Panc1 (cell line): Measurements from ENCODE around the gene NOXA1. TPM values are rescaled to one million over a fixed set of nuclear protein-coding genes. Genes with fewer than 3 reads are reported as not detected.
A peak's percentile ranks its signal among the peaks of the same experiment; 100 is the strongest.

Experiments used
- ATAC-seq: fragments of 200-7000 bp; cut with Tn5 transposase; 2 replicates; pipeline ENCODE4 v1.9.1; 2020; ENCODE audit warnings: mild to moderate bottlenecking, moderate library complexity
- BruUV-seq: library from RNA; stranded (reverse); fragments of 400-500 nt; replicated peaks from 2 replicates; lab custom pipeline; 2021; lab: Mats Ljungman, UMichigan
- CTCF ChIA-PET: fragments of 300-600 bp; sonication (Branson Sonifier 250); formaldehyde crosslinking; loops from one replicate; lab custom pipeline; 2022; ENCODE audit warnings: antibody characterized with exemption; lab: Charles Lee
- POLR2A ChIA-PET: fragments of 300-600 bp; sonication (Branson Sonifier 250); formaldehyde crosslinking; loops from one replicate; lab custom pipeline; 2022; ENCODE audit warnings: antibody characterized with exemption; lab: Charles Lee
- DNase-seq: peaks from one replicate; pipeline ENCODE4 v3.0.0-alpha.2; 2010; ENCODE audit warnings: low read depth, low spot score
- H3K27ac ChIP-seq: 2 replicates; pipeline ENCODE4 v1.5.1; 2011; ENCODE audit warnings: mild to moderate bottlenecking, low read length, inconsistent platforms
- H3K27me3 ChIP-seq: fragments of 200-500 bp; sonication (Bioruptor generic); 2 replicates; pipeline ENCODE4 v1.6.0; 2014; ENCODE audit warnings: low read length, inconsistent platforms; ENCODE audit not compliant: control insufficient read depth, insufficient read depth
- H3K36me3 ChIP-seq: fragments of 200-500 bp; sonication (Bioruptor generic); 2 replicates; pipeline ENCODE4 v1.5.1; 2014; ENCODE audit warnings: inconsistent platforms, mild to moderate bottlenecking, low read length, moderate library complexity; ENCODE audit not compliant: control insufficient read depth, insufficient read depth
- H3K4me1 ChIP-seq: 2 replicates; pipeline ENCODE4 v1.5.1; 2011; ENCODE audit warnings: inconsistent platforms, mild to moderate bottlenecking, low read length, moderate library complexity; ENCODE audit not compliant: control insufficient read depth, insufficient read depth
- H3K4me3 ChIP-seq, 2 experiments: 2 replicates each; pipeline ENCODE4 v1.5.1; 2011 to 2012; ENCODE audit warnings: low read depth in 2 of 2, low read length in 2 of 2, mild to moderate bottlenecking in 2 of 2, inconsistent platforms in 1 of 2, moderate library complexity in 1 of 2
- H3K9me3 ChIP-seq: fragments of 200-500 bp; sonication (Bioruptor generic); 2 replicates; pipeline ENCODE4 v1.5.1; 2014; ENCODE audit warnings: low read depth, mild to moderate bottlenecking, inconsistent platforms, low read length, moderate library complexity; ENCODE audit not compliant: control insufficient read depth, insufficient read depth
- CTCF ChIP-seq: fragments of 450-650 bp; IDR thresholded peaks from 2 replicates; pipeline ENCODE4 v1.5.1; 2017; ENCODE audit warnings: mild to moderate bottlenecking
- POLR2AphosphoS5 ChIP-seq: IDR thresholded peaks from 2 replicates; pipeline ENCODE4 v1.6.1; 2012; ENCODE audit warnings: mild to moderate bottlenecking, low read depth, low read length, moderate library complexity
- SIN3A ChIP-seq: IDR thresholded peaks from 2 replicates; pipeline ENCODE4 v1.6.1; 2012; ENCODE audit warnings: low read depth, mild to moderate bottlenecking, low read length, moderate library complexity, borderline replicate concordance; ENCODE audit not compliant: insufficient read depth
- TCF7L2 ChIP-seq: IDR thresholded peaks from 2 replicates; pipeline ENCODE4 v1.6.1; 2011; ENCODE audit warnings: mild to moderate bottlenecking, low read depth, low read length, inconsistent platforms
- in situ Hi-C: cut with HindIII; loops from 2 replicates; pipeline ENCODE4 v1.10.0; 2016; ENCODE audit warnings: low sequenced_read_pairs, low pct_unique_long_range_greater_than_20kb
- intact Hi-C: fragments of 100-400 bp; cut with micrococcal nuclease; formaldehyde crosslinking; loops from one replicate; pipeline ENCODE4 v1.10.0; 2022; ENCODE audit not compliant: unreplicated experiment
- total RNA-seq: library from RNA; stranded (reverse); gene quantifications from one replicate; pipeline ENCODE4 v1.2.1, GENCODE V29; 2021; ENCODE audit not compliant: unreplicated experiment
- TF ChIP-seq, protein P1 (sequence below), 2 experiments: IDR thresholded peaks; 2 replicates each; pipeline ENCODE4 v1.6.1; 2011 to 2012; ENCODE audit warnings: low read depth in 2 of 2, control low read depth in 1 of 2, low read length in 1 of 2, mild to moderate bottlenecking in 1 of 2, moderate library complexity in 1 of 2; ENCODE audit not compliant: insufficient read depth in 1 of 2

Gene NOXA1
- total RNA-seq, 1 experiment from 2014 or later: 3.7 TPM

DNA sequence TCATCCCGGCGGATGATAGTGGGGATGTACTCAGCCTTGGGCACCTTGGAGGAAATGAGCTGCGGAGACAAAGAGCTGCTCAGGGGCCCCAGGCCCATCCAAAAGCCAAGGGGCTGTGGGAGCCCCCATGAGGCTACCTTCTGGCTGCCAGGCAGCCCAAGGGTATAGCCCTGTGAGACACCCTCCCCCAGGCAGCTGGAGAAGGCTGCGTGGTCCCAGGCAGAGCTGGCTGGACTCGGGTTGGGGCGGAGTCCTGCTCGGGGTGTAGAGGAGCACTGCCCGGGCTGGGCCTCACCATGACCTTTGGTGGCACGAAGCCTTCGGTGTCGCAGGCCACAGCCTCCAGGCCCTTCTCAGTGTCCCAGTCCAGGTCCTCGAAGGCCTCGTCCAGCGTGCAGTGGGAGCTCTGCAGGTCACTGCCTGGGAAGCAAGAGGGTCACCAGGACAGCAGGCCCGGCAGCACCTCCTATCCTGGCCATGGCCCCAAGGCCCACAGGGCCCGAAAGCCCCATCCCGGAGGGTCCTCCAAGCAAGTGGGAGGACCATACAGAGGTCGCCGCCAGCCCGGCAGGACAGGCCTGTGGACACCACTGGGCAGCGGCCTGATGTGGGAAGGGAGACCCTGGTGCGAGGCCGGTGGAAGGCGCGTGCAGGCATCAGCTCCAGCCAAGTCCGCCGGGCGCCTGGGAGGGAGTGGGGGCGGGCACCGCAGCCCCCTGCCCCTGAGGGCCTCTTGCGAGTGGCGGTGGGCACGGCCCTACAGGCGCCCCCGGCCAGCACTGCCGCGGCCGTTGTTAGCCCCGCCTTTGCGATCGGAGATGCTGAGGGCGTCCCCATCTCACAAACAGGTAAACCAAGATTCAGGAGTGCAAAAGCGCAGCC, 29.8 kb downstream of the NOXA1 start:
- intact Hi-C loops (no loop called here), in situ Hi-C loops (no loop called here)
- no peak overlapping the region for H3K27ac ChIP-seq
- ATAC-seq (no peak), DNase-seq (no peak)
- ChIA-PET POLR2A (no interaction called here), CTCF (no interaction called here)
- no peaks in the 10 kb centered on the region for H3K27me3 ChIP-seq
- peaks cover 23% of the 10 kb centered on the region for H3K4me1 ChIP-seq
- no peaks in the 10 kb centered on the region for H3K9me3 ChIP-seq
- TF ChIP-seq CTCF (no peak), POLR2AphosphoS5 (no peak), TCF7L2 (no peak), SIN3A (no peak)
- TF ChIP-seq, protein P1, sequence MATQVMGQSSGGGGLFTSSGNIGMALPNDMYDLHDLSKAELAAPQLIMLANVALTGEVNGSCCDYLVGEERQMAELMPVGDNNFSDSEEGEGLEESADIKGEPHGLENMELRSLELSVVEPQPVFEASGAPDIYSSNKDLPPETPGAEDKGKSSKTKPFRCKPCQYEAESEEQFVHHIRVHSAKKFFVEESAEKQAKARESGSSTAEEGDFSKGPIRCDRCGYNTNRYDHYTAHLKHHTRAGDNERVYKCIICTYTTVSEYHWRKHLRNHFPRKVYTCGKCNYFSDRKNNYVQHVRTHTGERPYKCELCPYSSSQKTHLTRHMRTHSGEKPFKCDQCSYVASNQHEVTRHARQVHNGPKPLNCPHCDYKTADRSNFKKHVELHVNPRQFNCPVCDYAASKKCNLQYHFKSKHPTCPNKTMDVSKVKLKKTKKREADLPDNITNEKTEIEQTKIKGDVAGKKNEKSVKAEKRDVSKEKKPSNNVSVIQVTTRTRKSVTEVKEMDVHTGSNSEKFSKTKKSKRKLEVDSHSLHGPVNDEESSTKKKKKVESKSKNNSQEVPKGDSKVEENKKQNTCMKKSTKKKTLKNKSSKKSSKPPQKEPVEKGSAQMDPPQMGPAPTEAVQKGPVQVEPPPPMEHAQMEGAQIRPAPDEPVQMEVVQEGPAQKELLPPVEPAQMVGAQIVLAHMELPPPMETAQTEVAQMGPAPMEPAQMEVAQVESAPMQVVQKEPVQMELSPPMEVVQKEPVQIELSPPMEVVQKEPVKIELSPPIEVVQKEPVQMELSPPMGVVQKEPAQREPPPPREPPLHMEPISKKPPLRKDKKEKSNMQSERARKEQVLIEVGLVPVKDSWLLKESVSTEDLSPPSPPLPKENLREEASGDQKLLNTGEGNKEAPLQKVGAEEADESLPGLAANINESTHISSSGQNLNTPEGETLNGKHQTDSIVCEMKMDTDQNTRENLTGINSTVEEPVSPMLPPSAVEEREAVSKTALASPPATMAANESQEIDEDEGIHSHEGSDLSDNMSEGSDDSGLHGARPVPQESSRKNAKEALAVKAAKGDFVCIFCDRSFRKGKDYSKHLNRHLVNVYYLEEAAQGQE (IDR thresholded peaks at IDR 0.05; ENCODE audit: insufficient read depth in 1 of 2, low read depth in 2 of 2, low read length in 1 of 2): no peak
- no TSS peak for BruUV-seq
- H3K4me3 ChIP-seq: no peak overlapping the region
- H3K36me3 ChIP-seq: no peaks in the 10 kb centered on the region

DNA sequence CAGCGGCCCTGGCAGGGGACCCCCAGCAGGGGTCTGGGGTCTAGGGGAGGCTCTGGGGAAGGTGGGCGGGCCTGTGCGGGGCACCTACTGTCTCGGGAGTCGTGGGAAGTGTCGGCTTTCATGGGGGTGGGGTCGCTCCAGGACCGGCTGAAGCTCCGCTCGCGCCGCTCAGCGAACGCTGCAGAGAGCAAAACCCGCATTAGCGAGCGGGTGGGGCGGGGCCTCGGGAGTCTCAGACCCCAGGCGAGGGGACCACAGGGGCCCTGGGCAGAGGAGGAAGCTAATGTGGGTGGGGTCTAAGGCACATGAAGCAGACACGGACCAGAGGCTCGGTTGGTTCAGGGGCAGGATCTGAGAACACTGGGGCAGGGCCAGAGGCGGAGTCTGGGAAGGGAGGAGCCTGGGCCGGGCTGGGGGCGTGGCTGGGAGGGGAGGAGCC, 30.5 kb downstream of the NOXA1 start:
- Histone ChIP-seq H3K4me3 (no peak overlapping the region), H3K9me3 (no peaks in the 10 kb centered on the region), H3K4me1 (peaks cover 23% of the 10 kb centered on the region), H3K27me3 (no peaks in the 10 kb centered on the region), H3K36me3 (no peaks in the 10 kb centered on the region; the same call in 1 of the 2 replicates), H3K27ac (no peak overlapping the region)
- in situ Hi-C loops: no loop called here
- ATAC-seq (peak; percentile 41; the same call in 1 of the 2 replicates), DNase-seq (no peak)
- BruUV-seq: no TSS peak
- intact Hi-C loops: no loop called here
- POLR2A ChIA-PET: no interaction called here
- TF ChIP-seq POLR2AphosphoS5: no peak
- no peak for TF ChIP-seq CTCF
- no peak for TF ChIP-seq SIN3A
- TF ChIP-seq TCF7L2: no peak
- TF ChIP-seq, protein P1 (IDR thresholded peaks at IDR 0.05; ENCODE audit: insufficient read depth in 1 of 2, low read depth in 2 of 2, low read length in 1 of 2): no peak
- CTCF ChIA-PET: no interaction called here
